HepG2 (cell line): ENCODE data around the gene CENATAC. TPM values are rescaled to one million over a fixed set of nuclear protein-coding genes. Genes with fewer than 3 reads are reported as not detected.
A peak's percentile ranks its signal among the peaks of the same experiment; 100 is the strongest.

ENCODE experiments used
- AHDC1 ChIP-seq: sonication (generic); formaldehyde crosslinking; IDR thresholded peaks from 2 replicates; pipeline ENCODE4 v1.5.1; 2020; ENCODE audit warnings: mild to moderate bottlenecking, missing genetic modification reagents, borderline replicate concordance
- BATF2 ChIP-seq: sonication (generic); formaldehyde crosslinking; IDR thresholded peaks from 2 replicates; pipeline ENCODE4 v1.8.0; 2022; ENCODE audit warnings: mild to moderate bottlenecking, missing genetic modification reagents, moderate library complexity
- GATAD1 ChIP-seq: IDR thresholded peaks from 2 replicates; pipeline ENCODE4 v1.6.1; 2016; ENCODE audit warnings: missing genetic modification reagents, missing compliant biosample characterization
- MXD3 ChIP-seq: IDR thresholded peaks from 2 replicates; pipeline ENCODE4 v1.6.1; 2016; ENCODE audit warnings: mild to moderate bottlenecking, missing biosample characterization, missing genetic modification reagents
- NPAS2 ChIP-seq: sonication (generic); formaldehyde crosslinking; IDR thresholded peaks from 2 replicates; pipeline ENCODE4 v1.8.0; 2022; ENCODE audit warnings: mild to moderate bottlenecking, missing genetic modification reagents, borderline replicate concordance
- RORA ChIP-seq: sonication (generic); formaldehyde crosslinking; IDR thresholded peaks from 2 replicates; pipeline ENCODE4 v1.5.0; 2020; ENCODE audit warnings: mild to moderate bottlenecking, missing genetic modification reagents, moderate library complexity
- STAT5B ChIP-seq: sonication (generic); formaldehyde crosslinking; IDR thresholded peaks from 2 replicates; pipeline ENCODE4 v1.4.0; 2020; ENCODE audit warnings: missing genetic modification reagents
- ZBTB14 ChIP-seq: sonication (generic); formaldehyde crosslinking; IDR thresholded peaks from 2 replicates; pipeline ENCODE4 v1.4.0; 2020; ENCODE audit warnings: missing genetic modification reagents
- ZMYM3 ChIP-seq: sonication (generic); formaldehyde crosslinking; IDR thresholded peaks from 2 replicates; pipeline ENCODE4 v1.5.1; 2020; ENCODE audit warnings: mild to moderate bottlenecking, missing genetic modification reagents
- ZNF142 ChIP-seq: sonication (generic); formaldehyde crosslinking; IDR thresholded peaks from 2 replicates; pipeline ENCODE4 v1.4.0; 2020; ENCODE audit warnings: missing genetic modification reagents
- ZNF501 ChIP-seq: sonication (generic); formaldehyde crosslinking; IDR thresholded peaks from 2 replicates; pipeline ENCODE4 v1.5.1; 2020; ENCODE audit warnings: mild to moderate bottlenecking, moderate library complexity, missing genetic modification reagents
- ZNF562 ChIP-seq: sonication (generic); formaldehyde crosslinking; IDR thresholded peaks from 2 replicates; pipeline ENCODE4 v1.8.0; 2022; ENCODE audit warnings: missing genetic modification reagents, borderline replicate concordance
- ZNF619 ChIP-seq: sonication (generic); formaldehyde crosslinking; IDR thresholded peaks from 2 replicates; pipeline ENCODE4 v1.4.0; 2020; ENCODE audit warnings: mild to moderate bottlenecking, missing genetic modification reagents
- ZNF816 ChIP-seq: sonication (generic); formaldehyde crosslinking; IDR thresholded peaks from 2 replicates; pipeline ENCODE4 v1.8.0; 2022; ENCODE audit warnings: missing genetic modification reagents, mild to moderate bottlenecking, borderline replicate concordance
- polyA plus RNA-seq, 8 experiments: library from polyadenylated mRNA; depleted of rRNA in 3 of 8; stranded (reverse) in 7 of 8; unstranded in 1 of 8; fragments of >200 nt; fragmentation: Illumina TruSeq in 4 of 8; extraction: Trizol in 4 of 8; gene quantifications; 2 replicates each; pipeline versions ENCODE4 v1.2.1 to v1.2.3, GENCODE V29; 2011 to 2016; ENCODE audit warnings: low read depth in 4 of 8, missing spikeins in 1 of 8, mixed read lengths in 1 of 8; ENCODE audit not compliant: insufficient read depth in 1 of 8
- total RNA-seq, 5 experiments: library from RNA; depleted of rRNA; stranded (reverse); fragments of >200 nt; fragmentation: Illumina TruSeq; extraction: Trizol; gene quantifications; 2 replicates each; pipeline ENCODE4 v1.2.3, GENCODE V29; 2016; ENCODE audit warnings: low read depth in 1 of 5

The CENATAC gene
- total and polyA plus RNA-seq, 2 of the 13 experiments (the other 11 are each of a cell fraction or from before 2014, with no cell fraction given), result 21.7 to 25.0 TPM

GRCh38 chr11:118997627-118998387 is at the start of gene CENATAC (continued):
- TF ChIP-seq ZNF501, result peak; percentile 69; the same call in 1 of the 2 replicates
- TF ChIP-seq ZNF816 (CRISPR knock-in tag), result 0 out of 2 replicates have a peak, but pooled peaks have one; percentile 8
- 0 out of 2 replicates have a peak, but pooled peaks have one; percentile 11 for TF ChIP-seq ZNF142 (CRISPR knock-in tag)
- TF ChIP-seq AHDC1 (CRISPR knock-in tag), result no peak
- no peak for TF ChIP-seq NPAS2 (CRISPR knock-in tag)
- TF ChIP-seq GATAD1 (CRISPR knock-in tag), result peak; percentile 86
- TF ChIP-seq BATF2 (CRISPR knock-in tag), result no peak
- no peak for TF ChIP-seq ZNF562 (CRISPR knock-in tag)
- TF ChIP-seq ZBTB14 (CRISPR knock-in tag), result no peak
- TF ChIP-seq MXD3 (CRISPR knock-in tag), result peak; percentile 74
- 0 out of 2 replicates have a peak, but pooled peaks have one; percentile 19 for TF ChIP-seq ZNF619 (CRISPR knock-in tag)
- TF ChIP-seq RORA, result no peak
- no peak for TF ChIP-seq ZMYM3 (CRISPR knock-in tag)
- no peak for TF ChIP-seq STAT5B (CRISPR knock-in tag)
